Gastrocnemius medialis (tissue), 4 donors: Measurements from ENCODE around the gene TLR4.

ENCODE experiments used
- CTCF ChIP-seq, 5 experiments: fragments of 450-650 bp in 3 of 5; fragments of 200-600 bp in 2 of 5; sonication (generic) in 2 of 5; IDR thresholded peaks in 4 of 5; conservative IDR thresholded peaks in 1 of 5; 1 replicate in 4 of 5; 2 replicates in 1 of 5; pipeline ENCODE4 v1.5.1; 2016 to 2019; ENCODE audit warnings: antibody characterized with exemption in 5 of 5, mild to moderate bottlenecking in 3 of 5, moderate library complexity in 3 of 5
- POLR2A ChIP-seq, 2 donors: fragments of 450-650 bp; IDR thresholded peaks; one replicate each; pipeline ENCODE4 v1.6.1; 2017; ENCODE audit warnings: antibody characterized with exemption in 2 of 2, mild to moderate bottlenecking in 2 of 2, moderate library complexity in 2 of 2

- TF ChIP-seq CTCF (IDR thresholded peaks at IDR 0.05 in 4 of 5, conservative IDR thresholded peaks at IDR 0.05 in 1 of 5) (no peak), POLR2A (IDR thresholded peaks at IDR 0.05) (no peak)
These were observed 28.3 kb downstream of the TLR4 start for GRCh38 chr9:117732494-117732893.
